ENCODE measurements around the gene FAM170B.

FAM170B gene

GRCh38 chr10:49170632-49171325 lies 37.0 kb upstream of the FAM170B start:
- in situ Hi-C loops (cut with MboI; ENCODE audit: low sequenced_read_pairs) = no loop called here

- in situ Hi-C loops (cut with MboI; ENCODE audit: low sequenced_read_pairs) = no loop called here
Observed at GRCh38 chr10:49169776-49170175, 36.0 kb upstream of the FAM170B start.

- in situ Hi-C loops (cut with MboI; ENCODE audit: low sequenced_read_pairs) = no loop called here
Observed at GRCh38 chr10:49168831-49169500, 35.1 kb upstream of the FAM170B start.

- in situ Hi-C loops (cut with MboI; ENCODE audit: low sequenced_read_pairs) = no loop called here
Observed at GRCh38 chr10:49168171-49168540, 34.3 kb upstream of the FAM170B start.

GRCh38 chr10:49167425-49168170 lies 33.8 kb upstream of the FAM170B start:
- in situ Hi-C loops (cut with MboI; ENCODE audit: low sequenced_read_pairs) = no loop called here

GRCh38 chr10:49166484-49167400 lies 32.9 kb upstream of the FAM170B start:
- in situ Hi-C loops (cut with MboI; ENCODE audit: low sequenced_read_pairs) = no loop called here

- in situ Hi-C loops (cut with MboI; ENCODE audit: low sequenced_read_pairs) = no loop called here
Observed at GRCh38 chr10:49165821-49166483, 32.1 kb upstream of the FAM170B start.

GRCh38 chr10:49165259-49165658 lies 31.4 kb upstream of the FAM170B start:
- in situ Hi-C loops (cut with MboI; ENCODE audit: low sequenced_read_pairs) = no loop called here

- in situ Hi-C loops (cut with MboI; ENCODE audit: low sequenced_read_pairs) = no loop called here
Observed at GRCh38 chr10:49164559-49165188, 30.9 kb upstream of the FAM170B start.

- in situ Hi-C loops (cut with MboI; ENCODE audit: low sequenced_read_pairs) = no loop called here
Observed at GRCh38 chr10:49163741-49164140, 29.9 kb upstream of the FAM170B start.

GRCh38 chr10:49162761-49163310 lies 29.0 kb upstream of the FAM170B start:
- in situ Hi-C loops (cut with MboI; ENCODE audit: low sequenced_read_pairs) = no loop called here

- in situ Hi-C loops (cut with MboI; ENCODE audit: low sequenced_read_pairs) = no loop called here
Observed at GRCh38 chr10:49162063-49162462, 28.2 kb upstream of the FAM170B start.

GRCh38 chr10:49161411-49161997 lies 27.7 kb upstream of the FAM170B start:
- in situ Hi-C loops (cut with MboI; ENCODE audit: low sequenced_read_pairs) = no loop called here

- in situ Hi-C loops (cut with MboI; ENCODE audit: low sequenced_read_pairs) = no loop called here
Observed at GRCh38 chr10:49160814-49161213, 27.0 kb upstream of the FAM170B start.

GRCh38 chr10:49160110-49160509 lies 26.3 kb upstream of the FAM170B start:
- in situ Hi-C loops (cut with MboI; ENCODE audit: low sequenced_read_pairs) = no loop called here

- in situ Hi-C loops (cut with MboI; ENCODE audit: low sequenced_read_pairs) = no loop called here
Observed at GRCh38 chr10:49158915-49159314, 25.1 kb upstream of the FAM170B start.

GRCh38 chr10:49158404-49158803 lies 24.6 kb upstream of the FAM170B start:
- in situ Hi-C loops (cut with MboI; ENCODE audit: low sequenced_read_pairs) = no loop called here

GRCh38 chr10:49157229-49157628 lies 23.4 kb upstream of the FAM170B start:
- in situ Hi-C loops (cut with MboI; ENCODE audit: low sequenced_read_pairs) = no loop called here

- in situ Hi-C loops (cut with MboI; ENCODE audit: low sequenced_read_pairs) = no loop called here
Observed at GRCh38 chr10:49154641-49155040, 20.8 kb upstream of the FAM170B start.

Data from HL-60/S4 treated with retinoic acid at 250 ng/mL for 4 days and 3 days (cell line).